ENCODE data around the gene CHD5. TPM values are rescaled to one million over a fixed set of nuclear protein-coding genes. Genes with fewer than 3 reads are reported as not detected.

CHD5 gene
- total and polyA plus RNA-seq, 2 of the 4 experiments (the other 2 are of a cell fraction): under 0.01 to 0.09 TPM

DNA sequence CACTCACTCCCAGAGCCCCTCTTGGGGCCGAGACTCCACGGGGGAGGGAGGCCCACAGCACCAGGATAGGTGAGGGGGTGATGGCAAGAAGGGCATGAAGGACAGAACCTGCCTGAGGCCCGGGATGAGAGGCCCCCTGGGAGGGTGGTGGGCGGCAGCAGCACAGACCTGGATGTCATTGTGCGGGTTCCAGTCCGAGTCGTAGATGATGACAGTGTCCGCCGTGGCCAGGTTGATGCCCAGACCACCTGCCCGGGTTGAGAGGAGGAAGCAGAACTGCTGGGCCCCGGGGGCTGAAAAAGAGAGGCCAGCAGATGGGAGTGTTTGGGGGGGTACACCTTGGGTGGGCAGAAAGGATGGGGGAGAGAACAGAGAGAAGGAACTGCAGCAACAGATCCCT, 50.1 kb downstream of the CHD5 start:
- CTCF ChIA-PET: no interaction called here

More for the DNA sequence above, 50.1 kb downstream of the CHD5 start:
- H4K20me1 ChIP-seq (ENCODE audit: insufficient read depth, low read length): no peaks in the 10 kb centered on the region
- TF ChIP-seq MAFK (IDR thresholded peaks at IDR 0.05; ENCODE audit: low read depth, low read length): no peak
- no peak for TF ChIP-seq SMC3 (IDR thresholded peaks at IDR 0.05; ENCODE audit: low read depth, low read length)
- no peak for TF ChIP-seq RCOR1 (IDR thresholded peaks at IDR 0.05; ENCODE audit: insufficient replicate concordance, low read length)
- TF ChIP-seq ELK1 (IDR thresholded peaks at IDR 0.05; ENCODE audit: borderline replicate concordance, low read depth, low read length): no peak
- no peak for TF ChIP-seq RFX5 (IDR thresholded peaks at IDR 0.05; ENCODE audit: low read depth, low read length)
- TF ChIP-seq NFE2L2 (IDR thresholded peaks at IDR 0.05; ENCODE audit: low read depth, low read length): no peak
- no peak for TF ChIP-seq MXI1 (IDR thresholded peaks at IDR 0.05; ENCODE audit: borderline replicate concordance, low read depth, low read length)
- no peak for TF ChIP-seq CEBPB (IDR thresholded peaks at IDR 0.05; ENCODE audit: low read depth, low read length)
- no peak for TF ChIP-seq POLR2A (IDR thresholded peaks at IDR 0.05; ENCODE audit: low read depth, low read length)
- no peak for TF ChIP-seq CHD1 (IDR thresholded peaks at IDR 0.05; ENCODE audit: low read depth, low read length)
- TF ChIP-seq FOS (IDR thresholded peaks at IDR 0.05; ENCODE audit: low read depth, low read length): no peak
- no peak for TF ChIP-seq MAZ (IDR thresholded peaks at IDR 0.05; ENCODE audit: borderline replicate concordance, low read depth, low read length)
- TF ChIP-seq BHLHE40 (IDR thresholded peaks at IDR 0.05; ENCODE audit: low read depth, low read length): no peak
- TF ChIP-seq RAD21 (IDR thresholded peaks at IDR 0.05; ENCODE audit: low read length): no peak
- TF ChIP-seq, protein P1, sequence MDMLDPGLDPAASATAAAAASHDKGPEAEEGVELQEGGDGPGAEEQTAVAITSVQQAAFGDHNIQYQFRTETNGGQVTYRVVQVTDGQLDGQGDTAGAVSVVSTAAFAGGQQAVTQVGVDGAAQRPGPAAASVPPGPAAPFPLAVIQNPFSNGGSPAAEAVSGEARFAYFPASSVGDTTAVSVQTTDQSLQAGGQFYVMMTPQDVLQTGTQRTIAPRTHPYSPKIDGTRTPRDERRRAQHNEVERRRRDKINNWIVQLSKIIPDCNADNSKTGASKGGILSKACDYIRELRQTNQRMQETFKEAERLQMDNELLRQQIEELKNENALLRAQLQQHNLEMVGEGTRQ (IDR thresholded peaks at IDR 0.05; ENCODE audit: low read depth, low read length): no peak
- TF ChIP-seq, protein P2, sequence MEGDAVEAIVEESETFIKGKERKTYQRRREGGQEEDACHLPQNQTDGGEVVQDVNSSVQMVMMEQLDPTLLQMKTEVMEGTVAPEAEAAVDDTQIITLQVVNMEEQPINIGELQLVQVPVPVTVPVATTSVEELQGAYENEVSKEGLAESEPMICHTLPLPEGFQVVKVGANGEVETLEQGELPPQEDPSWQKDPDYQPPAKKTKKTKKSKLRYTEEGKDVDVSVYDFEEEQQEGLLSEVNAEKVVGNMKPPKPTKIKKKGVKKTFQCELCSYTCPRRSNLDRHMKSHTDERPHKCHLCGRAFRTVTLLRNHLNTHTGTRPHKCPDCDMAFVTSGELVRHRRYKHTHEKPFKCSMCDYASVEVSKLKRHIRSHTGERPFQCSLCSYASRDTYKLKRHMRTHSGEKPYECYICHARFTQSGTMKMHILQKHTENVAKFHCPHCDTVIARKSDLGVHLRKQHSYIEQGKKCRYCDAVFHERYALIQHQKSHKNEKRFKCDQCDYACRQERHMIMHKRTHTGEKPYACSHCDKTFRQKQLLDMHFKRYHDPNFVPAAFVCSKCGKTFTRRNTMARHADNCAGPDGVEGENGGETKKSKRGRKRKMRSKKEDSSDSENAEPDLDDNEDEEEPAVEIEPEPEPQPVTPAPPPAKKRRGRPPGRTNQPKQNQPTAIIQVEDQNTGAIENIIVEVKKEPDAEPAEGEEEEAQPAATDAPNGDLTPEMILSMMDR (conservative IDR thresholded peaks at IDR 0.05; ENCODE audit: low read depth, low read length): no peak
- H3K9me1 ChIP-seq (ENCODE audit: insufficient read depth, low read length): no peaks in the 10 kb centered on the region
- H2BK120ac ChIP-seq (ENCODE audit: low read depth, low read length): no peak overlapping the region
- no peak overlapping the region for H2AFZ ChIP-seq (replicated peaks; ENCODE audit: low read length, poor library complexity)
- H3K56ac ChIP-seq (ENCODE audit: extremely low read depth, insufficient read depth, low read length): no peak overlapping the region
- no peak overlapping the region for H3K4me3 ChIP-seq (ENCODE audit: insufficient read depth, low read depth, low read length)
- BruUV-seq (replicated peaks): no TSS peak
- no peak overlapping the region for H2BK15ac ChIP-seq (ENCODE audit: low read depth, low read length)
- H3K4ac ChIP-seq (ENCODE audit: low read depth, low read length): no peak overlapping the region
- no peaks in the 10 kb centered on the region for H3K79me1 ChIP-seq (ENCODE audit: low read depth in 1 of 2, low read length in 2 of 2)
- no peak overlapping the region for H2AK5ac ChIP-seq (ENCODE audit: low read depth, low read length)
- H4K5ac ChIP-seq (ENCODE audit: low read depth, low read length): no peak overlapping the region
- H3K4me1 ChIP-seq (ENCODE audit: control insufficient read depth, insufficient read depth, low read length): no peaks in the 10 kb centered on the region
- H2BK5ac ChIP-seq (ENCODE audit: low read depth, low read length, poor library complexity, severe bottlenecking): no peak overlapping the region
- H3K4me2 ChIP-seq (ENCODE audit: low read depth, low read length): no peak overlapping the region
- no peak overlapping the region for H3K9ac ChIP-seq (ENCODE audit: low read depth, low read length)
- intact Hi-C loops (cut with micrococcal nuclease): no loop called here
- peaks cover 3% of the 10 kb centered on the region; the same call in 1 of the 2 replicates for H3K27me3 ChIP-seq (ENCODE audit: control insufficient read depth, insufficient read depth, low read length)
- H3K9me3 ChIP-seq (ENCODE audit: control insufficient read depth, insufficient read depth, low read length): peaks cover 5% of the 10 kb centered on the region; the same call in 1 of the 2 replicates
- H3K14ac ChIP-seq (replicated peaks; ENCODE audit: low read depth, low read length): no peak overlapping the region
- H2BK20ac ChIP-seq (ENCODE audit: low read depth, low read length): no peak overlapping the region
- no peak overlapping the region for H4K91ac ChIP-seq (ENCODE audit: insufficient read depth, low read depth, low read length)
- POLR2A ChIA-PET (ENCODE audit: unreplicated experiment): no interaction called here
- H3K36me3 ChIP-seq (ENCODE audit: control insufficient read depth, insufficient read depth, low read length): no peaks in the 10 kb centered on the region
- DNase-seq: no peak
- 62% methylated on average over 7 of the region's 11 CpGs; no CpG with 5 or more reads in 1 of the 2 experiments for WGBS, 2 experiments (ENCODE audit: extremely low coverage in 2 of 2, insufficient read length in 1 of 2)
- in situ Hi-C loops (cut with MboI; ENCODE audit: low sequenced_read_pairs): no loop called here
- H4K8ac ChIP-seq (ENCODE audit: low read depth in 2 of 2, low read length in 2 of 2): no peak overlapping the region
- H3K18ac ChIP-seq (ENCODE audit: low read depth, low read length): no peak overlapping the region
- ATAC-seq (ENCODE audit: low read depth): no peak
- no peak overlapping the region for H3K27ac ChIP-seq (ENCODE audit: insufficient read depth, low read length)
- dilution Hi-C loops (cut with HindIII; ENCODE audit: low sequenced_read_pairs, unreplicated experiment): no loop called here
- H3K23ac ChIP-seq (ENCODE audit: low read depth, low read length): no peak overlapping the region
- H2AK9ac ChIP-seq (replicated peaks; ENCODE audit: low read depth, low read length, poor library complexity): no peak overlapping the region

Measured in IMR-90 (cell line).